Measurements from ENCODE around the gene PCBP3. TPM values are rescaled to one million over a fixed set of nuclear protein-coding genes. Genes with fewer than 3 reads are reported as not detected.

The PCBP3 gene
- total and polyA plus RNA-seq, 2 donors (not counting 3 experiments of a cell fraction or from before 2014, with no cell fraction given) = 0.06 to 1.1 TPM

GRCh38 chr21:45601551-45601950 is 42.0 kb upstream of the PCBP3 start:
- H3K4me3 ChIP-seq (replicated peaks in 1 of 3; ENCODE audit: insufficient read depth in 1 of 3, low read depth in 1 of 3, low read length in 3 of 3) = no peak overlapping the region
- POLR2A ChIA-PET = no interaction called here
- no peak overlapping the region for H2AFZ ChIP-seq (ENCODE audit: low read depth, low read length)
- FAIRE-seq (no peak), DNase-seq (ENCODE audit: low read depth, low spot score) (no peak)
- no peaks in the 10 kb centered on the region for H3K9me3 ChIP-seq (replicated peaks; ENCODE audit: control insufficient read depth, insufficient read depth, low read length)
- H3K36me3 ChIP-seq (ENCODE audit: control insufficient read depth in 2 of 2, extremely low read depth in 1 of 2, insufficient read depth in 2 of 2, low read length in 2 of 2) = no peaks in the 10 kb centered on the region
- H4K20me1 ChIP-seq (replicated peaks; ENCODE audit: control insufficient read depth, extremely low read depth, insufficient read depth, low read length) = no peaks in the 10 kb centered on the region
- TF ChIP-seq CTCF (IDR thresholded peaks at IDR 0.05; ENCODE audit: extremely low read depth in 1 of 2, insufficient read depth in 1 of 2, low read depth in 1 of 2, low read length in 2 of 2) (no peak), JUN (IDR thresholded peaks at IDR 0.05; ENCODE audit: borderline replicate concordance, insufficient read depth, insufficient read length, low read depth) (no peak), POLR2A (IDR thresholded peaks at IDR 0.05; ENCODE audit: low read depth, low read length) (no peak), MYC (IDR thresholded peaks at IDR 0.05; ENCODE audit: low read depth, low read length) (no peak), MAX (IDR thresholded peaks at IDR 0.05; ENCODE audit: insufficient read depth, insufficient read length) (no peak), FOS (IDR thresholded peaks at IDR 0.05; ENCODE audit: borderline replicate concordance, insufficient read depth, low read length) (no peak), POLR2AphosphoS5 (IDR thresholded peaks at IDR 0.05; ENCODE audit: insufficient read depth, low read depth, low read length) (no peak), EZH2 (IDR thresholded peaks at IDR 0.05; ENCODE audit: borderline replicate concordance, low read depth, low read length, severe bottlenecking) (no peak), GATA2 (IDR thresholded peaks at IDR 0.05; ENCODE audit: insufficient read depth, insufficient read length, low read depth, low read length) (no peak)
- CTCF ChIA-PET = interaction anchor here (2.3 kb wide), 1 partner anchor 45 kb away, joined by 10 read pairs; no protein-coding TSS in a partner anchor
- H3K4me2 ChIP-seq (ENCODE audit: insufficient read depth, low read length) = no peak overlapping the region
- peaks cover 0 to 4% of the 10 kb centered on the region in 2 experiments for H3K27me3 ChIP-seq (ENCODE audit: control insufficient read depth in 2 of 2, insufficient read depth in 2 of 2, low read length in 2 of 2)
- no peaks in the 10 kb centered on the region for H3K79me2 ChIP-seq (ENCODE audit: control insufficient read depth, insufficient read depth, low read length)
- intact Hi-C loops (cut with micrococcal nuclease) = no loop called here
- dilution Hi-C loops (cut with MboI; ENCODE audit: extremely low pct_ligation_motif_present, low sequenced_read_pairs) = no loop called here
- no peak overlapping the region for H3K27ac ChIP-seq (ENCODE audit: insufficient read depth, low read depth, low read length)
- BruUV-seq (replicated peaks) = no TSS peak
- H3K9me1 ChIP-seq (replicated peaks; ENCODE audit: control insufficient read depth, extremely low read depth, insufficient read depth, low read length) = no peaks in the 10 kb centered on the region
- H3K9ac ChIP-seq (replicated peaks; ENCODE audit: extremely low read depth, insufficient read depth, low read length) = no peak overlapping the region
- no peaks in the 10 kb centered on the region for H3K4me1 ChIP-seq (ENCODE audit: control insufficient read depth, extremely low read depth, insufficient read depth, low read length)

Data from endothelial cell of umbilical vein (primary cell).